Activated T-helper 17 cell treated with anti-CD3 and anti-CD28 coated beads, Interleukin-2, amount 50 U/mL, for 72 hours (primary cell): ENCODE data around the gene FKBP5. TPM values are rescaled to one million over a fixed set of nuclear protein-coding genes. Genes with fewer than 3 reads are reported as not detected.
"Not testable (repeated sequence)": the region's sequence is repeated elsewhere in the genome, so short reads cannot be mapped to it uniquely, and the experiment has no call there.

Experiments
- ATAC-seq: fragments of 150-1000 bp; cut with Tn5 transposase; replicated peaks from 2 replicates; pipeline ENCODE4 v1.10.0; 2021; ENCODE audit warnings: mild to moderate bottlenecking, moderate library complexity
- H3K27ac Mint-ChIP-seq: one replicate; pipeline ENCODE4 v1.8.0; 2022; ENCODE audit warnings: mixed read lengths
- H3K27me3 Mint-ChIP-seq: one replicate; pipeline ENCODE4 v1.8.0; 2022; ENCODE audit warnings: mixed read lengths
- H3K36me3 Mint-ChIP-seq: one replicate; pipeline ENCODE4 v1.8.0; 2022; ENCODE audit warnings: low read depth, mild to moderate bottlenecking, mixed read lengths
- H3K4me1 Mint-ChIP-seq: one replicate; pipeline ENCODE4 v1.8.0; 2022; ENCODE audit warnings: mixed read lengths
- H3K4me3 Mint-ChIP-seq: one replicate; pipeline ENCODE4 v1.8.0; 2022; ENCODE audit warnings: mild to moderate bottlenecking, mixed read lengths
- H3K9me3 Mint-ChIP-seq: one replicate; pipeline ENCODE4 v1.8.0; 2022; ENCODE audit warnings: mixed read lengths
- total RNA-seq, 2 donors: library from RNA; stranded (reverse); gene quantifications; one replicate each; pipeline ENCODE4 v1.2.3, GENCODE V29; 2022

The FKBP5 gene
- total RNA-seq, 2 donors from 2014 or later = 39.9 to 101 TPM

GRCh38 chr6:35541836-35542235, 146.9 kb downstream of the FKBP5 start:
- Mint-ChIP-seq H3K9me3 (no peaks in the 10 kb centered on the region), H3K4me1 (no peaks in the 10 kb centered on the region), H3K4me3 (no peak overlapping the region), H3K27ac (no peak overlapping the region), H3K27me3 (no peaks in the 10 kb centered on the region), H3K36me3 (no peaks in the 10 kb centered on the region)
- ATAC-seq = no peak

- Mint-ChIP-seq H3K4me3 (no peak overlapping the region), H3K27me3 (peaks cover 9% of the 10 kb centered on the region), H3K27ac (no peak overlapping the region), H3K36me3 (no peaks in the 10 kb centered on the region), H3K4me1 (peaks cover 5% of the 10 kb centered on the region), H3K9me3 (no peaks in the 10 kb centered on the region)
- ATAC-seq = no peak
Measured at GRCh38 chr6:35539223-35539622, 149.5 kb downstream of the FKBP5 start.

- H3K27me3 Mint-ChIP-seq = peaks cover 11% of the 10 kb centered on the region
- not testable (repeated sequence) for H3K4me1 Mint-ChIP-seq, ATAC-seq, H3K9me3 Mint-ChIP-seq, H3K36me3 Mint-ChIP-seq, H3K4me3 Mint-ChIP-seq, H3K27ac Mint-ChIP-seq
Measured at GRCh38 chr6:35535847-35536246, 152.9 kb downstream of the FKBP5 start.

GRCh38 chr6:35534407-35535170, 154.1 kb downstream of the FKBP5 start:
- ATAC-seq = no peak
- Mint-ChIP-seq H3K4me1 (peaks cover 7% of the 10 kb centered on the region), H3K27me3 (peaks cover 11% of the 10 kb centered on the region), H3K4me3 (no peak overlapping the region), H3K9me3 (no peaks in the 10 kb centered on the region), H3K27ac (no peak overlapping the region), H3K36me3 (no peaks in the 10 kb centered on the region)

GRCh38 chr6:35533981-35534380, 154.7 kb downstream of the FKBP5 start:
- Mint-ChIP-seq H3K9me3 (no peaks in the 10 kb centered on the region), H3K27ac (no peak overlapping the region), H3K27me3 (peaks cover 11% of the 10 kb centered on the region), H3K4me1 (peaks cover 7% of the 10 kb centered on the region), H3K36me3 (no peaks in the 10 kb centered on the region), H3K4me3 (no peak overlapping the region)
- no peak for ATAC-seq

- H3K9me3 Mint-ChIP-seq = no peaks in the 10 kb centered on the region
- H3K27ac Mint-ChIP-seq = no peak overlapping the region
- no peaks in the 10 kb centered on the region for H3K36me3 Mint-ChIP-seq
- ATAC-seq = no peak
- H3K27me3 Mint-ChIP-seq = peaks cover 11% of the 10 kb centered on the region
- H3K4me1 Mint-ChIP-seq = peaks cover 7% of the 10 kb centered on the region
- no peak overlapping the region for H3K4me3 Mint-ChIP-seq
Measured at GRCh38 chr6:35532126-35532525, 156.6 kb downstream of the FKBP5 start.

- Mint-ChIP-seq H3K4me3 (no peak overlapping the region), H3K9me3 (no peaks in the 10 kb centered on the region), H3K27ac (no peak overlapping the region), H3K4me1 (no peaks in the 10 kb centered on the region), H3K36me3 (no peaks in the 10 kb centered on the region), H3K27me3 (no peaks in the 10 kb centered on the region)
- ATAC-seq = no peak
Measured at GRCh38 chr6:35524380-35525020, 164.2 kb downstream of the FKBP5 start.

Other genes with a start within 250 kb of the FKBP5 start
- gene FANCE, start 236.6 kb downstream of the FKBP5 start, total RNA-seq = 10 to 100 TPM in 1 of 2 donors, 1 to 10 TPM in 1; 8.4 to 18.2 TPM
- 1,000 to 10,000 TPM; 1,667 to 1,900 TPM for gene RPL10A, start 220.5 kb downstream of the FKBP5 start, total RNA-seq
- gene TEAD3, start 191.8 kb downstream of the FKBP5 start, total RNA-seq = 1 to 10 TPM in 1 of 2 donors, under 1 TPM in 1; 0.80 to 1.8 TPM
- gene TULP1, start 176.0 kb downstream of the FKBP5 start, total RNA-seq = not detected
- gene ARMC12, start 48.1 kb upstream of the FKBP5 start, total RNA-seq = 1 to 10 TPM; 1.8 to 1.9 TPM
- not detected for gene CLPSL2, start 87.7 kb upstream of the FKBP5 start, total RNA-seq
- gene CLPSL1, start 92.1 kb upstream of the FKBP5 start, total RNA-seq = not detected
- gene CLPS, start 108.4 kb upstream of the FKBP5 start, total RNA-seq = under 1 TPM in 1 of 2 donors, not detected in 1; 0.56 TPM
- under 1 TPM; 0.21 to 0.26 TPM for gene LHFPL5, start 116.4 kb upstream of the FKBP5 start, total RNA-seq
- gene SRPK1, start 232.2 kb upstream of the FKBP5 start, total RNA-seq = 100 to 1,000 TPM in 1 of 2 donors, 10 to 100 TPM in 1; 83.5 to 101 TPM